NT2/D1 (cell line): Measurements from ENCODE around the gene S100A4.
"Not testable (repeated sequence)": the region's sequence is repeated elsewhere in the genome, so short reads cannot be mapped to it uniquely, and the experiment has no call there.

Source experiments
- SUZ12 ChIP-seq: IDR thresholded peaks from 2 replicates; pipeline ENCODE4 v1.6.1; 2011; ENCODE audit not compliant: insufficient read length, insufficient read depth; ENCODE audit errors: extremely low read depth
- YY1 ChIP-seq: IDR thresholded peaks from 2 replicates; pipeline ENCODE4 v1.6.1; 2011; ENCODE audit not compliant: insufficient read length, insufficient read depth
- ZNF274 ChIP-seq: IDR thresholded peaks from 2 replicates; pipeline ENCODE4 v1.6.1; 2011; ENCODE audit warnings: mild to moderate bottlenecking, low read depth, low read length

GRCh38 chr1:153588033-153588432 lies 42.4 kb upstream of the S100A4 start:
- not testable (repeated sequence) for TF ChIP-seq SUZ12, YY1, ZNF274
